ENCODE measurements around the gene CTNND1.

DNA sequence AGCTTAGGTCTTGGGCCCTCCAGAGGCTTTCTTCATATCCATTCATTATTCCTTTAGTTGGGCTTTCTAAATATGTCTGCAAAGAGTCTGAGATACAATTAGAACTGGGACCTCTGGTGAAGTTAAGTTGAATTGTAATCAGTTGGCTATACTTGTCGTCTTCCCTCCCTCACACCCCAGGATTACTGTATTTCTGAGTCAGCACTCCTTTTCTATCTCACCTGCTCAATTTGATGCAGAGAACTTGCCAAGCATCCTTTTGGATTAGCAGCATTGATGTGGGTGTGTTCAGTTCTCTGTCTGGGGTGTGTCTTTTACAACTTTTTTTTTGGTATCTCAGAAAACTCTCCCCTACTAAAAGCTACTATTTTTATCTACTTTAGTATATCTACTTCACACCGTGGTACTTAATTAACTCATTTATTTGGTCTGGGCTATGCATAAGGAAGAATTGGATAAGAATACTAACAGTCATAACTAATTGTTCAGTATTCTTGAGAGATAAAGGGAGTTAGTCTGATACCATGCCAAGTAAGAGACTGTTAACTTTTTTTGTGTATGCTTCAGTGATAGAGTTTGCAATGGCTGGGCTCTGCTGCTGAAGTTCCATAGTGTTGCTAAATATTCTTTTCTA lies 15.1 kb downstream of the CTNND1 start:
- no peak for TF ChIP-seq ZBTB21 (tag by site-specific recombination; IDR thresholded peaks at IDR 0.05)
- TF ChIP-seq, protein P1, sequence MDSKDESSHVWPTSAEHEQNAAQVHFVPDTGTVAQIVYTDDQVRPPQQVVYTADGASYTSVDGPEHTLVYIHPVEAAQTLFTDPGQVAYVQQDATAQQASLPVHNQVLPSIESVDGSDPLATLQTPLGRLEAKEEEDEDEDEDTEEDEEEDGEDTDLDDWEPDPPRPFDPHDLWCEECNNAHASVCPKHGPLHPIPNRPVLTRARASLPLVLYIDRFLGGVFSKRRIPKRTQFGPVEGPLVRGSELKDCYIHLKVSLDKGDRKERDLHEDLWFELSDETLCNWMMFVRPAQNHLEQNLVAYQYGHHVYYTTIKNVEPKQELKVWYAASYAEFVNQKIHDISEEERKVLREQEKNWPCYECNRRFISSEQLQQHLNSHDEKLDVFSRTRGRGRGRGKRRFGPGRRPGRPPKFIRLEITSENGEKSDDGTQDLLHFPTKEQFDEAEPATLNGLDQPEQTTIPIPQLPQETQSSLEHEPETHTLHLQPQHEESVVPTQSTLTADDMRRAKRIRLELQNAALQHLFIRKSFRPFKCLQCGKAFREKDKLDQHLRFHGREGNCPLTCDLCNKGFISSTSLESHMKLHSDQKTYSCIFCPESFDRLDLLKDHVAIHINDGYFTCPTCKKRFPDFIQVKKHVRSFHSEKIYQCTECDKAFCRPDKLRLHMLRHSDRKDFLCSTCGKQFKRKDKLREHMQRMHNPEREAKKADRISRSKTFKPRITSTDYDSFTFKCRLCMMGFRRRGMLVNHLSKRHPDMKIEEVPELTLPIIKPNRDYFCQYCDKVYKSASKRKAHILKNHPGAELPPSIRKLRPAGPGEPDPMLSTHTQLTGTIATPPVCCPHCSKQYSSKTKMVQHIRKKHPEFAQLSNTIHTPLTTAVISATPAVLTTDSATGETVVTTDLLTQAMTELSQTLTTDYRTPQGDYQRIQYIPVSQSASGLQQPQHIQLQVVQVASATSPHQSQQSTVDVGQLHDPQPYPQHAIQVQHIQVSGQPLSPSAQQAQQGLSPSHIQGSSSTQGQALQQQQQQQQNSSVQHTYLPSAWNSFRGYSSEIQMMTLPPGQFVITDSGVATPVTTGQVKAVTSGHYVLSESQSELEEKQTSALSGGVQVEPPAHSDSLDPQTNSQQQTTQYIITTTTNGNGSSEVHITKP (tag by site-specific recombination; IDR thresholded peaks at IDR 0.05): no peak
- TF ChIP-seq BCL11A (tag by site-specific recombination; IDR thresholded peaks at IDR 0.05; ENCODE audit: low read depth): no peak
- TF ChIP-seq, protein P2, sequence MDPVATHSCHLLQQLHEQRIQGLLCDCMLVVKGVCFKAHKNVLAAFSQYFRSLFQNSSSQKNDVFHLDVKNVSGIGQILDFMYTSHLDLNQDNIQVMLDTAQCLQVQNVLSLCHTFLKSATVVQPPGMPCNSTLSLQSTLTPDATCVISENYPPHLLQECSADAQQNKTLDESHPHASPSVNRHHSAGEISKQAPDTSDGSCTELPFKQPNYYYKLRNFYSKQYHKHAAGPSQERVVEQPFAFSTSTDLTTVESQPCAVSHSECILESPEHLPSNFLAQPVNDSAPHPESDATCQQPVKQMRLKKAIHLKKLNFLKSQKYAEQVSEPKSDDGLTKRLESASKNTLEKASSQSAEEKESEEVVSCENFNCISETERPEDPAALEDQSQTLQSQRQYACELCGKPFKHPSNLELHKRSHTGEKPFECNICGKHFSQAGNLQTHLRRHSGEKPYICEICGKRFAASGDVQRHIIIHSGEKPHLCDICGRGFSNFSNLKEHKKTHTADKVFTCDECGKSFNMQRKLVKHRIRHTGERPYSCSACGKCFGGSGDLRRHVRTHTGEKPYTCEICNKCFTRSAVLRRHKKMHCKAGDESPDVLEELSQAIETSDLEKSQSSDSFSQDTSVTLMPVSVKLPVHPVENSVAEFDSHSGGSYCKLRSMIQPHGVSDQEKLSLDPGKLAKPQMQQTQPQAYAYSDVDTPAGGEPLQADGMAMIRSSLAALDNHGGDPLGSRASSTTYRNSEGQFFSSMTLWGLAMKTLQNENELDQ (tag by site-specific recombination; IDR thresholded peaks at IDR 0.05; ENCODE audit: low read depth): no peak
- TF ChIP-seq ZNF37A (tag by site-specific recombination; IDR thresholded peaks at IDR 0.05): no peak
- TF ChIP-seq CTCF (tag by site-specific recombination; IDR thresholded peaks at IDR 0.05): no peak
- TF ChIP-seq ZBTB48 (tag by site-specific recombination; IDR thresholded peaks at IDR 0.05): no peak
- TF ChIP-seq, protein P3, sequence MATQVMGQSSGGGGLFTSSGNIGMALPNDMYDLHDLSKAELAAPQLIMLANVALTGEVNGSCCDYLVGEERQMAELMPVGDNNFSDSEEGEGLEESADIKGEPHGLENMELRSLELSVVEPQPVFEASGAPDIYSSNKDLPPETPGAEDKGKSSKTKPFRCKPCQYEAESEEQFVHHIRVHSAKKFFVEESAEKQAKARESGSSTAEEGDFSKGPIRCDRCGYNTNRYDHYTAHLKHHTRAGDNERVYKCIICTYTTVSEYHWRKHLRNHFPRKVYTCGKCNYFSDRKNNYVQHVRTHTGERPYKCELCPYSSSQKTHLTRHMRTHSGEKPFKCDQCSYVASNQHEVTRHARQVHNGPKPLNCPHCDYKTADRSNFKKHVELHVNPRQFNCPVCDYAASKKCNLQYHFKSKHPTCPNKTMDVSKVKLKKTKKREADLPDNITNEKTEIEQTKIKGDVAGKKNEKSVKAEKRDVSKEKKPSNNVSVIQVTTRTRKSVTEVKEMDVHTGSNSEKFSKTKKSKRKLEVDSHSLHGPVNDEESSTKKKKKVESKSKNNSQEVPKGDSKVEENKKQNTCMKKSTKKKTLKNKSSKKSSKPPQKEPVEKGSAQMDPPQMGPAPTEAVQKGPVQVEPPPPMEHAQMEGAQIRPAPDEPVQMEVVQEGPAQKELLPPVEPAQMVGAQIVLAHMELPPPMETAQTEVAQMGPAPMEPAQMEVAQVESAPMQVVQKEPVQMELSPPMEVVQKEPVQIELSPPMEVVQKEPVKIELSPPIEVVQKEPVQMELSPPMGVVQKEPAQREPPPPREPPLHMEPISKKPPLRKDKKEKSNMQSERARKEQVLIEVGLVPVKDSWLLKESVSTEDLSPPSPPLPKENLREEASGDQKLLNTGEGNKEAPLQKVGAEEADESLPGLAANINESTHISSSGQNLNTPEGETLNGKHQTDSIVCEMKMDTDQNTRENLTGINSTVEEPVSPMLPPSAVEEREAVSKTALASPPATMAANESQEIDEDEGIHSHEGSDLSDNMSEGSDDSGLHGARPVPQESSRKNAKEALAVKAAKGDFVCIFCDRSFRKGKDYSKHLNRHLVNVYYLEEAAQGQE (tag by site-specific recombination; IDR thresholded peaks at IDR 0.05): no peak
- TF ChIP-seq, protein P4, sequence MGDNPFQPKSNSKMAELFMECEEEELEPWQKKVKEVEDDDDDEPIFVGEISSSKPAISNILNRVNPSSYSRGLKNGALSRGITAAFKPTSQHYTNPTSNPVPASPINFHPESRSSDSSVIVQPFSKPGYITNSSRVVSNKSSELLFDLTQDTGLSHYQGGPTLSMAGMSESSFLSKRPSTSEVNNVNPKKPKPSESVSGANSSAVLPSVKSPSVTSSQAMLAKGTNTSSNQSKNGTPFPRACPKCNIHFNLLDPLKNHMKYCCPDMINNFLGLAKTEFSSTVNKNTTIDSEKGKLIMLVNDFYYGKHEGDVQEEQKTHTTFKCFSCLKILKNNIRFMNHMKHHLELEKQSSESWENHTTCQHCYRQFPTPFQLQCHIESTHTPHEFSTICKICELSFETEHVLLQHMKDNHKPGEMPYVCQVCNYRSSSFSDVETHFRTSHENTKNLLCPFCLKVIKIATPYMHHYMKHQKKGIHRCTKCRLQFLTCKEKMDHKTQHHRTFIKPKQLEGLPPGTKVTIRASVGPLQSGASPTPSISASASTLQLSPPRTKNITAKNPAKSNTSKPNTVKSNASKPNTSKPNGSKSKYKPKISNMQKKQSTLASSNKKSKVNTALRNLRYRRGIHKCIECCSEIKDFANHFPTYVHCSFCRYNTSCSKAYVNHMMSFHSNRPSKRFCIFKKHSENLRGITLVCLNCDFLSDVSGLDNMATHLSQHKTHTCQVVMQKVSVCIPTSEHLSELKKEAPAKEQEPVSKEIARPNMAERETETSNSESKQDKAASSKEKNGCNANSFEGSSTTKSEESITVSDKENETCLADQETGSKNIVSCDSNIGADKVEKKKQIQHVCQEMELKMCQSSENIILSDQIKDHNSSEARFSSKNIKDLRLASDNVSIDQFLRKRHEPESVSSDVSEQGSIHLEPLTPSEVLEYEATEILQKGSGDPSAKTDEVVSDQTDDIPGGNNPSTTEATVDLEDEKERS (tag by site-specific recombination; IDR thresholded peaks at IDR 0.05): no peak
- TF ChIP-seq SP7 (tag by site-specific recombination; IDR thresholded peaks at IDR 0.05): no peak
- TF ChIP-seq KLF8 (tag by site-specific recombination; IDR thresholded peaks at IDR 0.05): no peak
- no peak for TF ChIP-seq YY2 (tag by site-specific recombination; IDR thresholded peaks at IDR 0.05)
